Measurements from ENCODE around the gene OCA2.
"Not testable (repeated sequence)": the region's sequence is repeated elsewhere in the genome, so short reads cannot be mapped to it uniquely, and the experiment has no call there.

Gene OCA2

DNA sequence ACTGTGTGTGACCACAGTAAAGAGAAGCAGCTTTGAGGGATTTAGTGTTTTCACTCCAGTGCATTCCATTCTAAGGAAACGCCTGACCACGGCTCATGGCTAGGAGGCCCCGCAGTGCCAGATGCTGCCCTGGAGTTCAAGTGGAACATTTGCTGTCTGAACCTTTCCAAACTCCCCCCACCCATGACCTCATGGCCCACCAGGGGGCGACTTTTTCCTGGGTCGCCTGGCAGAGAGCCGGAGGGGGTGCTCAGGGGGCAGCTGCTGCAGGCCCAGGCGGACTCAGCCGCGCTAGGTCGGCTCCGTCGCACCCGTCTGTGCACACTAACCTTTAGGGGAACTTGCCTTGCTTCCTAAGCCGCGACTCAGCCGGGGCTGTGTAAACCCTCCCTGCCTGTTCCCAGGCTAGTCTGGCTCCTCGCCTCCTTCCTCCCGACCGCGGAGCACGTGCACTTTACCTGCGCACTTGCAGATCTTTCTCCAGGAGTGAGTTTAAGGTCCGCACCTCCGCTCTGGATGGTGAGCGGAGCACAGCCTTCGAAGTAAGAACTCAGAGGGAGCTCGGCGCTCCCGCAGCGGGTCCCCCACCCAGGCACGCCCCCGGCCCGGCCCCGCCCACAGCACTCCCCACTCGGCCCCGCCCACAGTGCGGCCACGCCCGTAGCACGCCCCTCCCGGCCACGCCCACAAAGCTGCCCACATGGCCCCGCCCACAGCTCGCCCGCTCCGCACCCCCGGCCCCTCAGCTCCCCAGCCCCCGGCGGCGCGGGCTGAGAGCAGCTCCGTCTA lies at the start of gene OCA2:
Gene OCA2 (minus strand): TSS at position 550 of the 789 bp plus-strand sequence. CDS start 17,441 bp downstream, outside the sequence.
- peak; percentile 32 for DNase-seq

DNA sequence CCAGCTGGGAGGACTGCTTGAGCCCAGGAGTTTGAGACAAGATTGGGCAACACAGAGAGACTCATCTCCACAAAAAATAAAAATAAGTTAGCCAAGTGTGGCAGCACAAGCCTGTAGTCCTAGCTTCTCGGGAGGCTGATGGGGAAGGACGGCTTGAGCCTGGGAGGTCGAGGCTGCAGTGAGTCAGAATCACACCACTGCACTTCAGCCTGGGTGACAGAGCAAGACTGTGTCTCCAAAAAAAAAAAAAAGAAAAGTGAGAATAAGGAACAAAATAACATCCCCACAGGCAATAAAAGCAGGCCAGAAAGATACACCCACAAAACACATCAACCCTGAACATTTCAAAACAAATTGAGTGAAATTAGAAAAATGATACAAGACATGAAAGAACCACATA lies 48.7 kb upstream of the OCA2 start:
- no peak for DNase-seq

DNA sequence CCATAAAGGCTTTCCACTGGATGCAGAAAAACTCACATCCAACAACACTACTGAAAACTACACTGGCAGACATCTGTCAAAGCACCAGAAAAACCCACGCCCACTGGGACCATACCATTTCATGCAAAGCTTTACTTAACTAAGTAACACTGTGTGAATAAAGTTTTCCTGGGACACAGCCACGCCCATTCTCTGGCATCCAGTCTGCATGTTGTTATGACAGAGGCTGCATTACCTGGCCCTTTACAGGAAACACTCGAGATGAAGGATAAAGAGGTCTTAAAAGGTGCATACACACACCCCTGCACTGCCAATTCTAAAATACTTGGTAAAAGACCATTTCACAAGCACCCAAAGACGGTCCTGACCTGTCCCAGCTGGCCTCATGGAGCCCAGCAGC lies 46.3 kb upstream of the OCA2 start:
- DNase-seq: not testable (repeated sequence)

DNA sequence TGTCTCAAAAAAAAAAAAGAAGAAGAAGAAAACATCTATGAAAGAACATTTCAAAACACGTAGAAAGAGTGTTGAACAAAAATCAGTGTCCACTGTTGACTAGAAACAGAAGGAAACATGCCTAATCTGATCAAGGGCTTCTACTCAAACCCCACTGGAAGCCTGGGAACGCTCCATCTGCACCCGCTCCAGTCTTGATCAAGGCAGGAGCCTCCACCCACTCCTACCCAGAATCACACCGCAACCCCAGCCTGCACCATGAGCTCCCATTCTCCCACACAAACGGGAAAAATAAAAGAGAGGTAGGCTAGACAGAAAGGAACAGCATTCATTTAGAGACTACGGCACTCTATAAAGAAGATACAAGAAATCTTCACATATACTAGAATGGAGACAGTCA lies 40.9 kb upstream of the OCA2 start:
- no peak for DNase-seq

DNA sequence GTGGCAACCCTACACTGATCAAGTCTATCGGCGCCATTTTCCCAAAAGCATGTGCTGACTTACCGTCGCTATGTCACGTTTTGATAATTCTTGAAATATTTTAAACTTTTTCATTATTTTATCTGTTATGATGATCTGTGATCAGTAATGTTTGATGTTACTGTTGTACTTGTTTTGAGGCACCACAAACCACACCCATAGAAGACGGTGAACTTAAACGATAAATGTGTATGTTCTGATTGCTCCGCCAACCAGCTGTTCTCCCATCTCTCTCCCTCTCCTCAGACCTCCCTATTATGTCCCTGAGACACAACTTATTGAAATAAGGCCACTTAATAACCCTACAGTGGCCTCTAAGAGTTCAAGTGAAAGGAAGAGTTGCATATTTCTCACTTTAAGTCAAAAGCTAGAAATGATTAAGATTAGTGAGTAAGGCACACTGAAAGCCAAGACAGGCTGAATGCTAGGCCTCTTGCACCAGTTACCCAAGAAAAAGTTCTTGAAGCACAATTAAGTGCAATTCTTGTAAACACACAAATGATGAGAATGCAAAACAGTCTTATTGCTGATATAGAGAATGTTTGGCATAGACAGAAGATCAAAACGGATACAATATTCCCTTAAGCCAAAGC lies 38.4 kb upstream of the OCA2 start:
- DNase-seq: not testable (repeated sequence)

DNA sequence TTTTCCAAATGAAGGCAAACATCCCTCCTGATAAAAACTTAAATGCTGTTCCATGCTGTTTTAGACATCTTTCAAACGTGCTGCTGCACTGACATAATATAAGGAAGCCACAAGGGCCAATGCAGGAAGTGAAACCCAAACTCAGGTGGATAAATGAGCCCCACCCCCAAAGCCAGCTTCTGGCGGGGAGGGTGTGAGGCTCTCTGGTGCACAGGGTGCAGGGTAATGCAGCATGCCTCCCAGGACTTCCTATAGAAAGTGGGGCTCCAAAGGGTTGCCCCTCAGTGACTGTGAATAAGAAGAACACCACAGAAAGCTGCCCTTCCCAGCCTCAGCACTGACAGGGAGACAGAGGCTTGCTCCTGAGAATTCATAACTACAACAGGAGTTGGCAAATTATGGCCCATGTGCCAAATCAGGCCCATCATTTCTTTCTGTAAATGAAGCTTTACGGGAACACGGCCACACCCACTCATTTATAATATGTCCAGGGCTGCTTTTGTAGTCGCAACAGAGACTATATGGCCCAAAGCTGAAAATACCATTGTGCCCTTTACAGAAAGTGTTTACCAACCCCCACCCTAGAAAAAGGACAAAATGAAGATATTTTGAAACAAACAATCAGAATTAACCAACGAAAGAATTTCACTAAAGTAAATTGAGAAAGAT lies 37.3 kb upstream of the OCA2 start:
- DNase-seq: peak; percentile 28

DNA sequence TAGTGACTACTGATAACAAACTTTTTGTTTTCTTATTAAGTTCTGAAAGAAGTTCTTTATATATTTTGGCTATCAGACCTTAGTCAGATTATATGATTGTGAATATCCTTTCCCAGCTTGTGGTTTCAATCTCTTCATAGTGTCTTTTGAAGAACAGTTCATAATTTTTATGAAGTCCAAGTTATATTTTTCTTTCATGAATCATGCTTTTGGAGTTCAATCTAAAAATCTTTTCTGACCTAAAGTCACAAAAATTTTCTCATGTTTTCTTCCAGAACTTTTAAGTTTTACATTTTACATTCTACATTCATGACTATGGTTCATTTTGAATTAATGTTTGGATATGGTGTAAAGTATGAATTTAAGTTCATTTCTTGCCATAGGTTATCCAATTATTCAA lies 34.2 kb upstream of the OCA2 start:
- DNase-seq: no peak

DNA sequence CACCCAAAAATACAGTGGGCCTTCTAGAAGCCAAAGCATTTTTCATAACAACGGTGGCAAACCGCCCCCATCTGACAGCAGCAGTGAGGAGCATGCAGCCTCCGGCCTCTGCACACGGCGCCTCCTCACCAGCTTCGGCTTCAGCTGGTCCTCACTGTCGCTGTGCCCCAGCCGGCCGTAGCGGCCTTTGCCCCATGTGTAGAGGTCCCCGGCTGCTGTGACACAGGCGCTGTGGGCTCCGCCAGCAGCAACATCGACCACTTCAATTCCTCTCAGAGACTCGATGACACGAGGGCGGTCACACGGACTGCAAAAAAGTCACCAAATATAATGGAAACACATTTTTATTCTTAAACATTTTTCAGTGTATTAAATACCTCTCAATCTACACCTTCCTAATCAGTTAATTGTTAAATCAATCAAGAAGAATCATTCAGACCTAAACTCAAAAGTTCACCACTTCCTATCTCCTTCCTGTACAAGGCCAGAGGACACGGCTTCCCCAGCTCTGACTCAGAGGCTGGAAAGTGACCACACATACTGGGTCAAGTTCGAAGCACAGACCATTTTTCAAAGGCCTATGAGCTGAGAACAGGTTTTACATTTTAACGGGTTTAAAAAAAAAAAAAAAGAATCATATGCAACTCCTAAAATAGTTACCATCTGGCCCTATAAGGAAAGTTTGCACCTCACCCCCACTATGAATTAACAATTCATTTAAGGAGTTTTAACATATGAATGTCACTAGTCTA lies 33.6 kb upstream of the OCA2 start:
- no peak for DNase-seq

DNA sequence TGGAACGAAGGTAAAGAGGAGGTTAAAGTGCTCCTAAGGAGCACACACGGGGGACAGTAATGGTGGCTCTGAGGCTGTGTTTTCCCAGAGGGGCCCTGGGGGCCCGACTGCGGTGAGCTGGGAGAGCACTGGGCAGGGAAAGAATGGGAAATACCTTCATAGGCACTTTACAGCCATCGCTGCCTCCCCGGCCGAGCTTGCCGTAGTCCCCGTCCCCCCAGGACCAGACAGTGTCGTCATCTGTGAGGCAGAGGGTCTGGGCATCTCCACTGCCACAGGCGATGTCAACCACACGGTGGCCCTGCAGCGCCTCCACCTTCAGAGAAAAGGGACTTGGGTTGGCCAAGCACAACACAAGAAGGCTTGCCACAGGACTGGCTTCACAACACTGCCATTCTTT lies 32.8 kb upstream of the OCA2 start:
- DNase-seq: no peak

DNA sequence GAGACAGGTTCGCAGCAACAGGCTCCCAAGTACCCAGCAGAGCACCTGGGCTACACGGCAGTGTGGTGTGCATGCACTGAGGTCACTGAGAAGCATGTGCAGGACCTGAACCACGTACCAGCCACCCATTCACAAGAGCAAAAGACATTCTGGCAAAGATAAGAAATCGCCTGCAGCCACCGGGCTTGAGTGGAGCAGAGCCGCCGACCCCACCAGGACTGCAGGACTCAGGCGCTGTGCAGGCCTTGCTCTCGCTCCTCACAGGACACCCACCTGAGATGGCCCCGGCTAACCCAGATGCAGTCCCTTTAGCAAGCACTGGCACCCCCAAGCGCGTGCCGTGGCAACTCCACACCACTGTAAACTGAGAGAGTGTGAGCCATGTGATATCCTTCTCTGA lies 32.3 kb upstream of the OCA2 start:
- no peak for DNase-seq

DNA sequence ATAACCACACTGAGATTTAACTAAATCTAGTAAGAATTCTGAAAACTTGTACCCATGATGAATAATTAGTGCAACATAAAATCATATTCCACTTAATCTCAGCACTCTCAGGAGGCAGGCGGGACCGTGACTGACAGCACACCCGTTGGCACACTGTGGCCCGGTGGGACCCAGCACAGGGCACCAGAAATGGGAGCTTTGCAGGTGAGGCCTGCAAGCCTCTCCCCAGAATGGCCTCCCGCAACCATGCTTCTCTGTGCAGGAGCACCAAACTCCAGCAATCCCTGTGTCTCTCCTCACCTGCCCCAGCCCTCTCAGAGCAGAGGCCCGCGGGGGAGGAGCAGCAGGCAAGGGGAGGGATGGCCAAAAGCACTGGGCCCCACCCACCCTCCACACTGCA lies 31.5 kb upstream of the OCA2 start:
- no peak for DNase-seq

DNA sequence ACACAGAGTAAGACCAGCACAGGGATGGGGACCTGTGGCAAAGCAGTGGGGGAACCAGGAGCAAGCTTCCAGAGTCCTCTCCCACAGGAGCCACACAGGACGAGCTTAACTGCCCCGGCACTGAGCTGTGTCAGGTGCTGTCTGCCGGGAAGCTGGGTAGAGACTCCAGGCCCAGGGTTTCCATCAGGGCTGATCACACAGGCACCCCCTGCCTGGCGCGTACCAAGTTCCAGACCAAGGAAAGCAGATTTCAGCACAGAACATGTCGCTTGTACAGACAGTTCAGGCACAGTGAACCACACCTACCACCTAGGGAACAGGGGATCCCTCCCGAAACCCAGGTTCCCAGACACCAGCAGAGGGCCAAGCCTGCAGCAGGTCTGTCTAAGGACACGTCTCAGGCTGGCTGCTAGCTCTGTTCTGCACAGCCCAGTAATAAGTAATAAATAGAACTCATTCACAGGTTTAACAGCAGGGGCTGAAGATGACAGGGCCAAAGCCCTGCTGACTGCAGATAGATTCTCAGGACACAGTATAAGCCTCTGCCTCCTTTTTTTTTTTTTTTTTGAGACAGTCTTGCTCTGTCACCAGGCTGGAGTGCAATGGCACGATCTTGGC lies 30.2 kb upstream of the OCA2 start:
- DNase-seq: no peak

DNA sequence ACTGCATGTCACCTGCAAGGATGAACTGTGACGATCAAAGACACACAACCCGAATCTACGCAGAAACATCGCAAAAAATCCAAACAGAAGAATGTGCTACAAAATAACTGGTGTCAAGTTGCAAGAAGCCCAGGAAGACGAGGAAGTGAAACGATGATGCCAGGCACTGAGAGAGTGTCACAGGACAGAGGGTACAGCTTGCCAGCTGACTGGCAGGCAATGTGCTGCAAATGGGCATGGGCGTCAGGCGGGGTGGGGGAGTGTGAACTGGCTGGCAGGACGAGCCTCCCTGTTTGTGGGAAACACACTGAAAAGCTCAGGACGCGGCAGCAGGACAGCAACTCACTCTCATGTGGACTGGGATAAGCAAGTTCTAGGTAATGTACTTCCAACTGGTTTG lies 28.9 kb upstream of the OCA2 start:
- DNase-seq: no peak

DNA sequence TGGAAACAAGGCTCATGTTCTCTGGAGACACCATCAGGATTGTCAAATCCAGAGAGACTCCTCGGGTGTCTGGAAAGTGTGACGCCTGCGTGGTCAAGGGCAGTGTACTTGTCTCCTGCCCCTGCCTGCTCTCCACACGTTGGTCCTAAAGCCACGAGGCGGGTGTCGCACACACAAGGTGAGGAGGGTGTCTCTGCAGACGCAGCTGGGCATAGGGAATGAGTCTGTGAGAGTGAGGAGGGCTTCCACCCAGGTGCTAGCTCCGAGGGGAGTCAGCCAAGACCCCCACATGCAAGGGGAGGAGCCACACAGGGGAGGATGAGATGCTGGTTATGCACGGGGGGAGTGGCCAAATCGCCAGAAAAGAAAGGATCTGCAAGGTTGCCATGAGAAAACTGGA lies 27.9 kb upstream of the OCA2 start:
- no peak for DNase-seq

DNA sequence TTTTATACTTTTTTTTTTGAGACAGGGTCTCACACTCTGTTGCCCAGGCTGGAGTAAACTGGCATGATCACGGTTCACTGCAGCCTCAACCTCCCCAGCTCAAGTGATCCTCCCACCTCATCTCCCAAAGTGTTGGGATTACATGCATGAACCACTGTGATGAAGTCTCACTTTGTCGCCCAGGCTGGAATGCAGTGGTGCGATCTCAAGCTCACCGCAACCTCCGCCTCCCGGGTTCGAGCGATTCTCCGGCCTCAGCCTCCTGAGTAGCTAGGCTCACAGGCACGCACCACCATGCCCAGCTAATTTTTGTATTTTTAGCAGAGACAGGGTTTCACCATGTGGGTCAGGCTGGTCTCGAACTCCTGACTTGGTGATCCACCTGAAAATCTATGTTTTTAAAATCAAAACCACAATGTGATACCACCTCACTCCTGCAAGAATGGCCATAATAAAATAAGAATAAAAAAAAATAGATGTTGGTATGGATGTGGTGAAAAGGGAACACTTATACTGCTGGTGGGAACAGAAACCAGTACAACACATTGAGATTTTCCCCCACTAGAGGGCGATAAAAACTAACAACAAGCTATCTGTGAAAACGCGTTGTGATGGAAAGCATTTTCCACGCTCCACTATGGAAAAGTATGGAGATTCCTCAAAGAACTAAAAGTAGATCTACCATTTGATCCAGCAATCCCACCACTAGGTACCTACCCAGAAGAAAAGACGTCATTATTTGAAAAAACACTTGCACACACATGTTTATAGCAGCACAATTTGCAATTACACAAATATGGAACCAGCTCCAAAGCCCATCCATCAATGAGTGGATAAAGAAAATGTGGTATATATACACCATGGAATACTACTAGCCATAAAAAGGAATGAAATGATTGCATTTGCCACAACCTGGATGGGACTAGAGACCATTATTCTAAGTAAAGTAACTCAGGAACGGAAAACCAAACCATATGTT lies 26.8 kb upstream of the OCA2 start:
- no peak for DNase-seq

DNA sequence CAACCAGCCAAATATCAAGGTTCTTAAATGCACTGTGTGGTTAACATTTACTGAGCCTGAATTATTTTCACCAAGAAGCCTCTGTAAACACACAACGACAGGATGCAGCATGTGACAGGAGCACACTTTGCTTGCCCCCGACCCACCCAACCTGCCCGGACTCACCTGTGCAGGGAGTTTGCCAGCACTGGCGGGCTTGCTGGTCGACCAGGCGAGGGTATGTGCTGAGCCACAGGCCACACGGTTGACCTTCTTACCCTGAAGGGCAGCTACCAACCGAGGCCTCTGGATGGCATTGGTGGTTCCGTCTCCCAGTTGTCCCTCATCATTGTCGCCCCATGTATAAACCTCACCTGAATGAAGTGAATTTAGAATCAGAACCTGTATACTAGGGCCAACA lies 25.7 kb upstream of the OCA2 start:
- DNase-seq: no peak

DNA sequence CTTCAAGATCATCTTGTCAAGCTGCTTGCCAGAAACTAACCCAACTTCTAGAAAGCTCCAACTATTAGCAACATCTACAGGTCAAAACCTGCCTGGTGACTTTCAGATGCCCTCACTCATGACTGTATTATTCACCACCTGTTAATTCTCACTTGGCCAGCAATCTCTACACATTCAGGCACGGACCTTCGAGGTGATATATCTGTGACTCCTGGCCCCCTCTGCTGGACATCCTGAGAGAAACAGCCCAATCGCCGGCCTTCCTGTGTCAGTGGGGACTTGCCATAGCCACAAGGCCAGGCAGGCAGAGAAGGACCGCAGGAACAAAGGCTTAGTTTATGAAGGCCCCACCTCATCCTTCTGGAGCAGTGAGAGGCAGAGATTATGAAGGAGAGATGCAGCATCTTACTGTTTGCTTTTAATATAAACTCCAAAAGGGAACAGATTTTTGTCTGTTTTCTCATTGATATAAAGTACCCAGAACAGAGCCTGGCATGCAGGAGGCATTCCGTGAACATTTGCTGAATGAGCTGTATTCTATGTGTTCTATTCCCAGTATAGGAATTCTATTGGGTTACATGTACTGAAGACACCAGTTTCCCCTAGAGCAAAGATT lies 24.4 kb upstream of the OCA2 start:
- peak; percentile 17 for DNase-seq

DNA sequence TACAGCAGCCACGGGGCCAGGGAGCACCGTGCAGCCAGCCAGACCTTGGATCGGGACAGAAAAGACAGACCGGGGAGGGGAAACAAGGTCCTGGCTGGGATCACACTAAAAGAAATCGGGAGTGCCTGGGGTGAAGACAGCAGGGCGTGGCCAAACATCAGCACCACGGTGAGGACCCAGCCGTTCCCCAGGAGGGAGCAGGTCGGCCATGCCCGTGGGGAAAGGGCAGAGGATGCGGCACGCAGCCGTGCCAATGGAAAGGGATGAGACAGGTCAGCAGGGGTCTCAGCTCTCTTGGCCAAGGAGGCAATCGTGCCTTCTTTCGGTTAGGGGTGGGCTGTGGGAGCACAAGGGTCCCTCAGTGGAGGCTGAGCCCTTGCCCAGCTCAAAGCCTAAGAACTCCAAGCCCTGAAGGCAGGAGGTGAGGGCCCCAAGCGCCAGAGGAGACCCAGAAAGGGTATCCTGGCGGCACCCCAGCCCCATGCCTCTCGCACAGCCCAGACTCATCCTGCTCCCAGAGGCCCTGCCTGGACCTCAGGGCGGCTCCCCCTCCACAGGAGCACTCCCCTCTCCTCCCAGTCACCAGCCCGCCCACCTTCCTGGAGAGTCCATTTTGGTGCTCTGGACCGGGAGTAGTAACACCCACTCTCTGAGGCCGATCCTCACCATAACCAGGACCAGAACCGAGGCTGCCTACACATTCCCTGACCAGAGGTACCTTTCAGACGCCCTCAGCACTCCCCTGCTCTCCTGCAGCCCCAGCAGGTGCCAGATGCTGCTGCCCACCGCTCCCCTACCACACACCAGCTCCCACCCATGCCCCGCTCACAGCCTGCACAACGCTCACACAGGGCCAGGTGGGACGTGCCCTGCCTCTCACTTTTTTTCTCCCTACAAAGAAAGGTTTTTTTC lies 23.2 kb upstream of the OCA2 start:
- no peak for DNase-seq

DNA sequence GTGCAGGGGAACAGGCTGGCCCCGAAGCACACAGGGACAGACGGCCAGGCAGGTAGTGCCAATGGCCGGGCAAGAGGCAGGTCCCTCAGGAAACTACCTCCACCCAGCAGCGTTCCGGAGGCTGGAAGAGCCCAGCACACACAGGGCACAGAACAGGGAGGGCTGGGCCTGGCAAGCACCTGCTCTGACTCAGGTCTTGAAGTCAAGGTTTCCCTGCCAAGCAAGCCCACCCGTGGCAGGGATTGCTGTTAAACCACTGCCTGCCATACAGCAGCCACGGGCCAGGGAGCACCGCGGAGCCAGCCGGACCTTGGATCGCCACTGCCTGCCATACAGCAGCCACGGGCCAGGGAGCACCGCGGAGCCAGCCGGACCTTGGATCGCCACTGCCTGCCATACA lies 22.5 kb upstream of the OCA2 start:
- not testable (repeated sequence) for DNase-seq

DNA sequence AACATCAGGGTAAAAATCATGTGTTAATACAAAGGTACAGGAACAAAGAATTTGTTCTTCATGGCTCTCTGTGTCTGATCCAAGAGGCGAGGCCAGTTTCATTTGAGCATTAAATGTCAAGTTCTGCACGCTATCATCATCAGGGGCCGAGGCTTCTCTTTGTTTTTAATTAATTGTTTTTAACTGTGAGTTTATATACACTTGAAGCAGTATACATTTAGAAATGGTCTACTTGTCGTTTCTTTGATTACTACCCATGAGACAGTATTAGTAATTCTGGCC lies 21.2 kb upstream of the OCA2 start:
- DNase-seq: no peak
